ENCODE results near the gene DGAT2.

DGAT2 gene

GRCh38 chr11:75725547-75726320 lies 42.8 kb upstream of the DGAT2 start:
- ChIA-PET CTCF (interaction anchor here (1.1 to 1.4 kb wide), 4 partner anchors 8 to 426 kb away, joined by 3 to 4 read pairs (median 4); partner anchors contain the start of gene MOGAT2), POLR2A (no interaction called here)
- no peak for DNase-seq (ENCODE audit: extremely low spot score)
- no peak for TF ChIP-seq CTCF (IDR thresholded peaks at IDR 0.05; ENCODE audit: control extremely low read depth, extremely low read depth, low read depth, missing control alignments)

GRCh38 chr11:75728992-75729391 lies 39.6 kb upstream of the DGAT2 start:
- POLR2A ChIA-PET = no interaction called here
- CTCF ChIA-PET = interaction anchor here (2.5 kb wide), 1 partner anchor 22 kb away, joined by 10 read pairs; no protein-coding TSS in a partner anchor
- TF ChIP-seq CTCF (IDR thresholded peaks at IDR 0.05; ENCODE audit: control extremely low read depth, extremely low read depth, low read depth, missing control alignments) = no peak

GRCh38 chr11:75731095-75731494 lies 37.5 kb upstream of the DGAT2 start:
- DNase-seq (ENCODE audit: extremely low spot score) = no peak
- no peak for TF ChIP-seq CTCF (IDR thresholded peaks at IDR 0.05; ENCODE audit: control extremely low read depth, extremely low read depth, low read depth, missing control alignments)
- ChIA-PET CTCF (interaction anchor here (1.5 kb wide), 1 partner anchor 8 kb away, joined by 5 read pairs; no protein-coding TSS in a partner anchor), POLR2A (no interaction called here)

More at GRCh38 chr11:75728992-75729391, 39.6 kb upstream of the DGAT2 start:
- DNase-seq (ENCODE audit: extremely low spot score) = no peak

GRCh38 chr11:75733071-75733430 lies 35.5 kb upstream of the DGAT2 start:
- ChIA-PET POLR2A (no interaction called here), CTCF (no interaction called here)
- DNase-seq (ENCODE audit: extremely low spot score) = no peak
- no peak for TF ChIP-seq CTCF (IDR thresholded peaks at IDR 0.05; ENCODE audit: control extremely low read depth, extremely low read depth, low read depth, missing control alignments)

- CTCF ChIA-PET = no interaction called here
- no peak for TF ChIP-seq CTCF (IDR thresholded peaks at IDR 0.05; ENCODE audit: control extremely low read depth, extremely low read depth, low read depth, missing control alignments)
- no peak for DNase-seq (ENCODE audit: extremely low spot score)
- POLR2A ChIA-PET = no interaction called here
These were observed 35.0 kb upstream of the DGAT2 start for GRCh38 chr11:75733431-75734107.

- TF ChIP-seq CTCF (IDR thresholded peaks at IDR 0.05; ENCODE audit: control extremely low read depth, extremely low read depth, low read depth, missing control alignments) = no peak
- ChIA-PET POLR2A (no interaction called here), CTCF (interaction anchor here (1.5 to 1.7 kb wide), 3 partner anchors 10 to 418 kb away, joined by 4 to 6 read pairs (median 4); no protein-coding TSS in a partner anchor)
- DNase-seq (ENCODE audit: extremely low spot score) = no peak
These were observed 33.9 kb upstream of the DGAT2 start for GRCh38 chr11:75734491-75735180.
